Testis (tissue), 2 donors: ENCODE results near the gene ABHD12B.

Experiments used
- CTCF ChIP-seq, 3 experiments: fragments of 450-650 bp in 2 of 3; fragments of 200-600 bp in 1 of 3; sonication (generic) in 1 of 3; IDR thresholded peaks; one replicate each; pipeline ENCODE4 v1.5.1; 2016 to 2019; ENCODE audit warnings: antibody characterized with exemption in 3 of 3, mild to moderate bottlenecking in 2 of 3, moderate library complexity in 1 of 3
- POLR2A ChIP-seq: fragments of 450-650 bp; IDR thresholded peaks from one replicate; pipeline ENCODE4 v1.6.1; 2017; ENCODE audit warnings: antibody characterized with exemption, mild to moderate bottlenecking, moderate library complexity

- TF ChIP-seq CTCF (IDR thresholded peaks at IDR 0.05) = no peak
- TF ChIP-seq POLR2A = no peak
These were observed 7.6 kb upstream of the ABHD12B start for GRCh38 chr14:50864237-50864636.
